Measurements from ENCODE around the gene FRAS1.

The FRAS1 gene

GRCh38 chr4:78560296-78560963, 503.3 kb downstream of the FRAS1 start:
- Mint-ChIP-seq H3K9me3 (no peaks in the 10 kb centered on the region), H3K36me3 (ENCODE audit: low read depth) (no peaks in the 10 kb centered on the region), H3K4me3 (no peak overlapping the region), H3K27ac (no peak overlapping the region), H3K4me1 (peaks cover 5% of the 10 kb centered on the region), H3K27me3 (ENCODE audit: low read depth, poor library complexity) (peaks cover 5% of the 10 kb centered on the region)
- DNase-seq = no peak
- TF ChIP-seq CTCF (IDR thresholded peaks at IDR 0.05) = no peak

- TF ChIP-seq CTCF (IDR thresholded peaks at IDR 0.05) = no peak
- H3K27me3 Mint-ChIP-seq (ENCODE audit: low read depth, poor library complexity) = peaks cover 5% of the 10 kb centered on the region
- no peaks in the 10 kb centered on the region for H3K9me3 Mint-ChIP-seq
- DNase-seq = no peak
- H3K27ac Mint-ChIP-seq = no peak overlapping the region
- peaks cover 15% of the 10 kb centered on the region for H3K4me1 Mint-ChIP-seq
- no peaks in the 10 kb centered on the region for H3K36me3 Mint-ChIP-seq (ENCODE audit: low read depth)
- H3K4me3 Mint-ChIP-seq = no peak overlapping the region
These were observed 504.6 kb downstream of the FRAS1 start for GRCh38 chr4:78561677-78562076.

- no peak overlapping the region for H3K4me3 Mint-ChIP-seq
- DNase-seq = no peak
- TF ChIP-seq CTCF (IDR thresholded peaks at IDR 0.05) = no peak
- no peaks in the 10 kb centered on the region for H3K9me3 Mint-ChIP-seq
- H3K27ac Mint-ChIP-seq = no peak overlapping the region
- peaks cover 5% of the 10 kb centered on the region for H3K27me3 Mint-ChIP-seq (ENCODE audit: low read depth, poor library complexity)
- peaks cover 25% of the 10 kb centered on the region for H3K4me1 Mint-ChIP-seq
- H3K36me3 Mint-ChIP-seq (ENCODE audit: low read depth) = no peaks in the 10 kb centered on the region
These were observed 505.6 kb downstream of the FRAS1 start for GRCh38 chr4:78562687-78563086.

- no peak for DNase-seq
- Mint-ChIP-seq H3K4me1 (peaks cover 27% of the 10 kb centered on the region), H3K27me3 (ENCODE audit: low read depth, poor library complexity) (peaks cover 5% of the 10 kb centered on the region), H3K36me3 (ENCODE audit: low read depth) (no peaks in the 10 kb centered on the region), H3K9me3 (no peaks in the 10 kb centered on the region), H3K4me3 (no peak overlapping the region), H3K27ac (no peak overlapping the region)
- TF ChIP-seq CTCF (IDR thresholded peaks at IDR 0.05) = no peak
These were observed 508.8 kb downstream of the FRAS1 start for GRCh38 chr4:78565971-78566372.

GRCh38 chr4:78566834-78567499, 509.8 kb downstream of the FRAS1 start:
- no peaks in the 10 kb centered on the region for H3K9me3 Mint-ChIP-seq
- no peak for TF ChIP-seq CTCF (IDR thresholded peaks at IDR 0.05)
- no peak for DNase-seq
- H3K4me3 Mint-ChIP-seq = no peak overlapping the region
- no peak overlapping the region for H3K27ac Mint-ChIP-seq
- H3K36me3 Mint-ChIP-seq (ENCODE audit: low read depth) = no peaks in the 10 kb centered on the region
- peaks cover 30% of the 10 kb centered on the region for H3K4me1 Mint-ChIP-seq
- peaks cover 5% of the 10 kb centered on the region for H3K27me3 Mint-ChIP-seq (ENCODE audit: low read depth, poor library complexity)
